GM21528 (cell line): Measurements from ENCODE around the gene SLC29A3.

Experiments
- ATAC-seq: cut with Tn5 transposase; IDR thresholded peaks from one replicate; pipeline ENCODE4 v1.9.1; 2021; ENCODE audit warnings: mild to moderate bottlenecking, moderate library complexity; ENCODE audit not compliant: unreplicated experiment, low FRiP score

The SLC29A3 gene

DNA sequence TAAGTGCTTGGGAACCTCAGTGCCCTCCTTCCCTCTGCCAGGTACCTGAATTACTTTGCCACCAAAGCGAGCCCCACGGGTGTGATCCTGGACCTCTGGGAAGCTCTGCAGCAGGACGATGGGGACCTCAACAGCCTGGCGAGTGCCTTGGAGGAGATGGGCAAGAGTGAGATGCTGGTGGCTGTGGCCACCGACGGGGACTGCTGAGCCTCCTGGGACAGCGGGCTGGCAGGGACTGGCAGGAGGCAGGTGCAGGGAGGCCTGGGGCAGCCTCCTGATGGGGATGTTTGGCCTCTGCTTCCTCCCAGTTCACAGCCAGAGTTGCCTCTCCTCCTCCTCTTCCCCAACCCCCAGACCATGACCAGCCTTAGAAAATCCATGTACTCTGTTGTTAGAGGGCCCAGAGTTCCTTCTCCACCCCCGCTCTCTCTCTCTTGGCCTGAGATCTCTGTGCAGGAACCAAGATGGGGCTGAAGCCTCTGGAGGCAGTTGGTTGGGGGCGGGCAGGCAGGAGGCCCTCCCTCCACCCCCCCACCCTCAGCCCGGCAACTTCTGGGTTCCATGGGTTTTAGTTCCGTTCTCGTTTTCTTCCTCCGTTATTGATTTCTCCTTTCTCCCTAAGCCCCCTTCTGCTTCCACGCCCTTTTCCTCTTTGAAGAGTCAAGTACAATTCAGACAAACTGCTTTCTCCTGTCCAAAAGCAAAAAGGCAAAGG, 19.8 kb upstream of the SLC29A3 start:
- no peak for ATAC-seq

DNA sequence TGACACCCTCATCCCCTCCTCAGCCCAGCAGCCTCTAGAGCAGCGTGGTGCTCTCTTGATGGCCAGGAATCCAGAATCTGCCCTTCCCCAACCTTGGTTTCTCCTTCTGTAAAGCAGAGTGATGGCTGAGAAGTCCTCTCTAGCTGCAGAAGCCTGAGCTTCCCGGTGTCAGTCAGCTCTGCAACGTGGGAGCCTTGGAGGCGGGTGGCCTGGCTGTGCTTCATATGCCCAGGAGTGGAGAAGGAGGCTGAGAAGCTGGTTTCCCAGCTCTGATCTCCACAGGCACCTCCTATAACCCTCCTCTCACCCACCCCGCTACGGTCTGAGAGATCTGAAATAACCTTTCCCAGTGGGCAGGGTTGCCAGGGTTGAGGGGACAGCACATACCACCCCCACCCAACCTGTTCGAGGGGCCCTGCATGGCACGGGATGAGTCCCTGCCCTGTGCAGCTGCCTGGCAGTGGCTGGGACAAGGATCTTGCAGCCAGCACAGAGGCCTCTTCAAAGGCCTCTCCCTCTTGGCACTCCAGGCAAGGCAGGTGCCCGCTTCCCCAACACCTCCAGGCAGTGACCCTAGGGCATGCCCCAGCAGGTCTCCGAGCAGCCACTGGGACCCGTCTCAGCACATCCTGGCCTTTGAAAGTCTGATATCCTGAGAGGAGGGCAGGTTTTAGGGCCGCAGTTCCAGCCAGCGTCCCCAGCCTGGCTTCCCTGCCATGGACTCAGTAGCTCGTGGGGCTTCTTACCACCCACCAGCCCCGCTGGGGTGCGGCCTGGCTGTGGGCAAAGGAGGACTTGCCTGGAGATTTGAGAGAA, 18.3 kb upstream of the SLC29A3 start:
- ATAC-seq = no peak

DNA sequence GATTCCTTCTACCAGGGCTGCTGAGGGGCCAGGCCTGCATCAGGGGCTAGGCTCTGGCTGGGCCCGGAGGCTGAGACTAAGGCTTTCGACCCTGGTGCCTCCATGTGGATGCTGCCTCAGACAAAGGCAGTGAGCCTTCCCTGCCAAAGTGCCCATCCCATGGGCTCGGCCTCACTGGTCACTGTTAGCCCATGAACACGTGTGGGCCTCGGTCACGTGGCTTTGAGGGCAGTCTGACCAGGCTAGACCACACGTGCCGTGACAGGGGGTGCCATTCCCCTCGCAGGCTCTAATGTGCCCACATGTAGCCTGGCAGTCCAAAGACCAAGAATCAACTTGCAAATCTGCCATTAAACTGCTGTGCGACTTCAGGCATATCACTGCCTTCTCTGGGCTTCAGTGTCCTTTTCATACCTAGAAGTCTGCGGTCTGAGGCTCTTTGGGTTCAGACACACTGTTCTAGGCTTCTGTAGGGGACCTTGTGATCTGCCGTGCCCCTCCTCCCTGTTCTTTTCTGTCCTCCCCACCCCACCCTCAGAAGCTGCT, 17.6 kb upstream of the SLC29A3 start:
- ATAC-seq = no peak

DNA sequence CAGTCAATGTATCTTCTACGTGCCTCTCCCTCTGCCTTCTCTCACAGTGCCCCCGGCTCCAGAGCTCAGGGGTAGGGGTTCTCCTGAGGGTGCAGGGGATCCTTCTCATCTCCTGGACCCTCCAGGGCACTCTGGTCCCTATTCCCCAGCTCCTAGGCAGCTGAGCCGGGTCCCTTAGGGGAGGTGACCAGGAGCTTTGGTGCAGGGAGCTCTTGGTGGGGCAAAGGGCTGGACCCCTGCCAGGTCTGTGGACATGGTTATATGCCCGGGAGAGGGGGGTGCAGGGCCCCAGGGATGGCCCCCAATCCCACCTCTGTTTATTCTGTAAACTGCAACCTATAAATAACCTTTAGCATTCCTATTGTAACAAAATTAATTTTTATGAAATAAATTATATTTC, 16.6 kb upstream of the SLC29A3 start:
- ATAC-seq = no peak

DNA sequence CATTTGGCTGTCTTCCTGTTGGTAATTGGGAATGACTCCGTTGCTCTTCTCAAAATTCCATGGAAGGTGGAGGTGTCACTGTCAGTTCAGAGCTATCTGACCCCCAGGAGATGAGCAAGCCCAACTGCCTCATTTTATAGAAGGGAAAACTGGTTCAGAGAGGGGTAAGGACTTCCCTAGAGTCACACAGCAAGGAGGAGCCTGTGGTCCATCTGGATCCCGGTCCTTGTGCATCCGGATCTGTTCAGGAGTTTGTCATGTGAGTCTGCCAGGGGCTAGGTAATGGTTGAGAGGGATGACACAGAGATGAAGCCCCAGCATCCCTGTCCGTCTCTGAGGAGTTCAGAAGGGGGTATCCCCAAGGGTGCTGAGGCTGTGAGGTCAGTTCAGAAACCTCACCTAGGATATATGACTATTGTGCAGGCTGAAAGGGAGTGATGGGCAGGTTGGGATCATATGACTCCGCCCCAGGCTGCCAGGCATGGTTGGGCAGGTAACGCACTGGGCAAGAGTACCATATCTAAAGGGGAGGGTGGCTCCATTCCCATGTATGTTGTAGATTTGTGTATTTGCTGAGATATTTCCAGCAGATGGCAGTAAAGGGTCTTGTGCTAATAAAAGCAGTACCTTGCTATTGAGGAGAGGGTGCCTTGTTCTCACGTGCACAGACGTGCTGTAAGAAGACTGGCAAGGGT, 16.0 kb upstream of the SLC29A3 start:
- no peak for ATAC-seq

DNA sequence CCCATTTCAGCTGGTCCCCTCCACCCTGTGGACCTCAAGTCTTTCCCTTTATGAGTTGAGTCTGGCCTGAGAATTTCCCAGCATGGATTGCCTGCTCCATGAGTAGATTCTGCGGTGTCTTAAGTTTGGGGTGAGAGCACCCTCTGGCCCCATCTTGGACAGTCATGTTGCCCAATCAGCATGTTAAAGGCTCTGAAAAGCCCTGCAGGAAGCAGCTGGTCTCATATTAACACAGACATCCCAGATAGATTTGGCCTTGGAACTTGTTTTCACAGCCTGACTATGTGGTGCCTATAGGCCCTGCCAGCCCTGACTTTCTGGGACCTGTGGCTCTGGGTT, 15.5 kb upstream of the SLC29A3 start:
- no peak for ATAC-seq

DNA sequence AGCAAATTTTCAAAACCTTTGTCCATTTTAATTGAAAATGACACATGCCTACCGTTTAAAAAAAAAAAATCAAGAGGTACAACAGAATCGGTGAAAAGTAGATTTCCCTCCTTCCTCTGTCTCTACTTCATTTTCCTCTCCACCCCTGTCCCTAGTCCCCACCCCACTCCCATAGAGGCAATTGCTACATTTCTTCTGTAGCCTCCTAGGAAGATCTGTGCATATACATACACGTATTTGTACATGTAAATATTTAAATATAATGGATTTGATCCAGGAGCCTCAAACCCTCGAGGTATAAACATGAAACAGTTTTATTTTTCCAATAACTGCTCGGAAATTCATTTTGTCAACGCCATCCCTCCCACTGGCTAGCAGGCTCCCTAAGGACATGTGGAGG, 14.1 kb upstream of the SLC29A3 start:
- ATAC-seq = no peak

DNA sequence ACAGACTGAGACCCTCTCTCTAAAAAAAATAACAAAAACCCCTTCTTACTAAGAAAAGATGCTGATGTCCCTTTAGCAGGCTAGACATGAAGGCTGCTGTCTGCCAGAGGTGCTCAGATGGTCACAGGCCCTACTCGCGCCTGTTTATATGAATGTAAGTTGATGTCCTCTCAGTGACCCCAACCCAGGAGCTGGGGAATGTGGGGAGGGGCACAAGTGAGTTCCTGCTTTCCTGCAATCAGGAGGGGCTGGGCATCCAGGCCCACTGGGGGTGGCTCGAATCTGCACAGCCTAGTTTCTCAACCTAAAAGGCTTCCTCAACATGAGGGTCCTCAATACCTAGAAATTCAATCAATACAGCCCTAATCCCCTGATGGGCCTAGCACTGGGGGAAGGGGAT, 12.1 kb upstream of the SLC29A3 start:
- ATAC-seq = no peak

DNA sequence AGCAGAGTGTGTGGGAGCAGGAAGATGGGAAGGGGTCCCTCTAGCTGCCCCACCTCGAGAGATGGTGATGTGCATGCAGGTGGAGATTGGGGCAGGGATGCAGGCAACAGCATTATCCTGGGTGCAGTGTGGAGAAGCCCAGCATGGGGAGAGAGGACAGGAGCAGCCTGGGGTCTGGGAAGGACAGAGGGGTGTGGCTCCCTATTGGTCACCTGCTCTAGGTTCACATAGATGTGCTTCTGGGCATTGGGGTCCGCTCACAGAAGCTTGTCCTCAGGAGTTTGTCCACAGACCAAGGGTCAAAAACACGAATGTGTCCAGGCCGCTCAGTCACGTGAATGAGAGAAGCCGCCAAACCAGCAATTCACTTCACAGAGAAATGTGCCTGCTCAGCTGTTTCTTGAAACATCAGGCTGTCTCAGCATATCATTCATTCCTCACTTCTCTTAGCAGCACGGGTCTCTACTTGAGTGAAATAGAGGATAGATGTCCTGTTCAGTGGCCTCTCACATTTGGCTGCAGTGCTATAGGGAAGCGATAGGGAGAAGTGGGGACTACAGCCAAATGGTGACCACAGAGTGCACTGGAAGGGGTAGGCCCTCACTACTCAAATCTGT, 11.5 kb upstream of the SLC29A3 start:
- no peak for ATAC-seq

DNA sequence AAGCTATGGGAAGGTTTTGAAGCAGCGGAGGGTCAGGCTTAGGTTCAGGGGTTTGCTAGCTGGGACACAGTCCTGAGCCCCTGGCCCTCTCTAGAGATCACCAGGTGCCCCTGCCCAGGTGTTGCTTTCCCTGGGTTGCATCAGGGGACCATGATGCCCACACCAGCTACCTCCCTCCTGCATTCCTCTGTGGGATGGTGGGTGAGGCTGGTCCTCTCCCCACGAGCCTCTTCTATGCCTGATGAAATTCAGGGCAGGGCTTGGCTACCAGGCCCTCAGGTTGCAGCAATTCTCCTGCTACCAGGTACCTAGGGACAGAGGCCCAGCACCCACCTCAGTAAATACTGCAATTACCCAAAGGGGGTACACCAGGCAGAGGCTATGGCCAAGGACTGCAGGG, 10.8 kb upstream of the SLC29A3 start:
- no peak for ATAC-seq

DNA sequence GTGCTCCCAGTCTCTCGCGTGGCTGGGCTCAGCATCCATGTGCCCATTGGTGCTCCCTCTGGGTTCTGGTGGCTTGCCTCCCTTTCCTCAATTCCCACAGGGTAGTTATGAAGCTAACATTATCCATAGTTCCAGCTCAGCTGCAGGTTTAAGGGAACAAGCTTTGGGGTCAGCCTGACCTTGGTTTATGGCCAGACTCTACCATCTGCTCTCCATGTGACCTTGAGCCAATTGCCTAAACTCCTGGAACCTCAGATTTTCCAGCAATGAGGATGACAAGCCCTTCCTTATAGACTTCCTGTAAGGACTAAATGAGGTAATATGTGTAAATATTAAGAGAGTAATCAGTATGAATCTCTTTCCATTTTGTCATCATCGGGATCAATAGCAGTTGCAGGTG, 10.1 kb upstream of the SLC29A3 start:
- no peak for ATAC-seq

DNA sequence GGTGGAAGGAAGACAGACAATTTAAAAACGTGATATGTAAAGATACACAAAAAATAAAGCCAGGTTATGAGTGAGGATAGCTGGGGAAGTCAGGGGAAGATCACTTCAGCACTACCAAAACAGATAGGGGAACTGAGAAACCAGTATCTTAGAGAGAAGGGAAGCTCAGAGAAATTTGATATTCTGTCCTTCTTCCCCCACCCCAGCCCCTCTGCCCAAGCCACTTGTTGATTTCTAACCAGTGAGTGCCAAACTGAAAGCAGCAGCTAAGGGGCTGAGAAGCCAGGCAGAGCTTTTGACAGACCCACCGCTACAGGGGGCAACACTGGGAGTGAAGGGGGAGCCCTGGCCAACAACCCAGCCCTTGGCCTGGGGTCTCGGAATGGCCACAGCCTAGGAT, 9.1 kb upstream of the SLC29A3 start:
- no peak for ATAC-seq

DNA sequence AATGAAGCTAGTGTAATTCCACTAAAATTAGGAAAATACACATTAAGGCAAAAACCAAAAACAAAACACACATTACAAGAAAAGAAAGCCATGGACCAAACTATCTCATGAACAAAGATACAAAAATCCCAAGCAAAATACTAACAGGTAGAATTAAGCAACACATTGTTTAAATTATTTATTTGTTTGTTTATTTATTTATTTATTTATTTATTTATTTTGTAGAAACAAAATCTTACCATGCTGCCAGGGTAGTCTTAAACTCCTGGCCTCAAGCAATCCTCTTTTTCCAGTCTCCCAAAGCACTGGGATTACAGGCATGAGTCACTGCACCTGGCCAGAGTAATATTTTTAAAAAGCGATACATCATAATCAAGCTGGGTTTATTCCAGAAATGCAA, 6.8 kb upstream of the SLC29A3 start:
- no peak for ATAC-seq

DNA sequence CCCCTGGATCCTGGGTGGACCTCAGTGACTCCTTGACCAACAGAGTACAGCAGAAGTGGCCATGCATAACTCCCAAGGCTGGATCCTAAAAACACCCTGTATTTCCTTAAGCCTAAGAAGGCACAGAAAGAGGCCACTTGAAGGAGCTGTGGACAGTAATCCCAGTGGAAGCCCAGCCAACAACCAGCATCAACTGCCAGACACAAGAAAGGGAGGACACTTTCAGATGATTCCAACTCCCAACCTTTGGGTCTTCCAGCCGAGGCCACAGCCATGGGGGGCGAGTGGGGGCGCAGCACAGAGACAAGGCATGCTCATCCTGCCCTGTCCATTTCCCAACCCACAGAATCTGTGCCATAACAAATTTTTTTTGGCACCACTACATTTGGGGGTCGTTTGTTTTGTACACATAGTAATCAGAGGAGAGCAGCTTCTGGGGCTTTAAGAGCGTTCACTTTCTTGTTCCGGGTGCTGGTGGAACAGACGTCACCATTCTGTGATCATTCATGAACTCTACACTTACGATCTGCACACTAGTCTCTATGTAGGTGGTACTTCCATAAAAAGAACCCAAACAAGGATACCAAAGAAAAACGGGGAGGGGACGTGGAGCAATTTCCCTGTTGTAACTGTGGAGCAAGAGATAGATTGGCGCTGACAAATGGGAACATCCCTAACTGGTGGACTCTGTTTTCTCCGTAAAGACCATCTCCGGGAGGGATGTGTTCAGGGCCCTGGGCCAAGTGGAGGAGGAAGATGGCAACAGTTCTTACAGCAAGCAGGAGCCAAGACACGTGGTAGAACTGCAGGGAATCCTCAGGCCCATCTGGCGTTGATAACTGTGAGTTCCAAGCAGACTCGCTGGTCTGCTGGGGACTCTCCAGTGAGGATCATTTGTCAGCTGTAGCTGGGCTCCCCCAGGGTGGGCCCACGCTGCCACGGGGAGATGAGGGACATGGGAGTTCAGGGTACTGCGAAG, 6.0 kb upstream of the SLC29A3 start:
- no peak for ATAC-seq

DNA sequence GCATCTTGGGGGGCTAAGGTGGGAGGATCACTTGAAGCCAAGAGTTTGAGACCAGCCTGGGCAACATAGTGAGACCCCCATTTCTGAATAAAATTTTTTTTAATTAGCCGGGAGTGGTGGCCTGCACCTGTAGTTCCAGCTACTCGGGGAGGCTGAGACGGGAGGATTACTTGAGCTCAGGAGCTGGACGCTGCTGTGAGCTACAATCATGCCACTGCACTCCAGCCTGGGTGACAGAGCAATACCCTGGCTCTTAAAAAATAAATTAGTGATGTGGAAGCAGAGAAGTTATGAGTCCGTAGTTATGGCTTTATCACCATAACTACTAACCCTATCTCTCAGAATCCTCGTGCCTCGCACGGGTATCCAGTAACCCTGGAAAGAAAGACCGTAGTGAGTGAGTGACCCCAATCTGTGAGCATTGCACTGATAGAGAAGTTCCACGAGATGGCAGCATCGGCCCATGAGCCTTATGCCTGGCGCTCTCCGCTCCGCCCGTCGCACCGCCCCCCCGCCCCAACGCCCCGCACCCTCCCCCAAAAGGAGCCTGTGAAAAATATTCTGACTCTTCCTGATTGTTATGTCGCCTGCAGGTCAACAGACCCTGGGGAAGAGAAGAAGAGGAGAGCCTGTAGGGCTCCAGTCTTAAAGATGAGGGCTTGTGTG, 4.9 kb upstream of the SLC29A3 start:
- ATAC-seq = no peak

DNA sequence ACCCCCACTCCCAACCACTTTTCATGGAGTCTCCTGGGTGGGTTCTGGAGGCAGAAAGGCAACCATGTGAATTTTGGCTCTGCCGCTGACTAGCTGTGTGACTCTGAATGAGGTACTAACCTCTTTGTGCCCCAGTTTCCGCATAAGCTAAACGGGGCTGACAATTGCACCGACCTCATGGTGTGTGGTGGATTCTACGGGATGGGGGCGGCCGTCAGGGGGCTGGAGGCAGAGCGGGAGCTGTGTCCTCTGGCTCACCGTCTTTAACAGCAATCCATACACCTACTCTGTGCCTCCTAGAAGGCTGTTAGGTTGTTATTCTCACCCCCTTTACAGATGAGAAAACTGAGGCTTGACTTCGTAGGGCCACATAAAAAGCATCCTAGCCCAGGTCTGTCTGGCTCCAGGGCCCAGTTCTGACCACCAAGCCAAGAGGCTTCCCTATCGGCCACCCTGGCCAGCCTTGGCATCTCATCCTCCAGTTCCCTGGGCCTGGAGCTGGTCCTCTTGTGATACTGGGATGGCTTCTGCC, 4.3 kb upstream of the SLC29A3 start:
- ATAC-seq = no peak

DNA sequence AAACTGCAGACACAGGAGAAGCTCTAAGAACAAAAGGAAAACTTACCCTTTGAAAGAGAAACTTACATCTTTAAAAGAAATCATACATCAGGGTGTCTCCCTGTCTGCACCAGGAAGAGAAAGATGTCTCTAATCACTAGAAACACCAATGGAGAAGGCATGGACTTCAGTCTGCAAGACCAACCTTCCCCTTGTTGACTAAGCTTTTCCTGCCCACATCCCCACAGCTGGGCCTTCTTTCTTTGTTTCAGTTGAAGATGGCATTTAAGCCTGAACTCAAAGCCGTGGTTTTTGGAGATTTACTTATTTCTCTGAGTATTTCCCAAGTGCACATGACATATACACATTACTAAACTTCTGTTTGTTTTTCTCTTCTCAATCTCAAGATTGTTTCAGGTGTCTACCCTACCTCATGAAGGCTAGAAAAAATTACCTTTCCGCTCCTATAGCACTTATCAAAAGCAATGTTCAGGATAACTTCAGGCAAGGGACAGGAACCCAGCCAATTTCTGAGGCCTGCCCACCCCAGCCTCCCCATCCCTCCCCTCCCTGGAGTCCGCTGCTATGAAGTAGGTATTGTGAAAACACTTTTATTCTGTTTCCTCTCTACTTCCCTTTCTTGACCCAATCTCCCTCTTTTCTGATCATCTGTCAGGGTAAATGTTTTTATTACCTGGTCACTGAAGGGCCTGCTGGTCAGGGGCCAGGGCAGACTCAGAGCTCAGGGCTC, 2.8 kb upstream of the SLC29A3 start:
- no peak for ATAC-seq

DNA sequence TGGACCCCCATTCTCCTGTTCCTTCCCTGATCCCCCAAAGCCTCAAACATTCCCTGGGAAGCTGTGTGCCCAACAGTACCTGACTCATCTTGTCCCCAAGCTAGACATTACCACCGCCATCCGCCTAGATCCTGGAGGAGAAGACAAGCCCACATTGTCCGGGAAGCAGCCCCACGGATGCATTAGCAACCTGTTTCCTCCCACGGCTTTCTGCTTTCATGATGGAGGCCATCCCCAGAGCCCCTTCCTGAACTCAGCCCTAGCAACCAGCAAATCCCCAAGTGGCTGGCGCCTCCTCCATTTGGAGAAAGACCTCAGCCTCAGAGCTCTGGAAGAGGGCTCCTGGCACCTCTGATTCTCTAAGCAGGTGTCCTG, 2.3 kb upstream of the SLC29A3 start:
- no peak for ATAC-seq
